IPS-NIHi11 (cell line): ENCODE data around the gene CRNKL1.
A peak's percentile ranks its signal among the peaks of the same experiment; 100 is the strongest.

Experiments used
- DNase-seq: peaks from one replicate; pipeline ENCODE4 v3.0.0; 2012; ENCODE audit warnings: mixed read lengths, low spot score

CRNKL1 gene

GRCh38 chr20:20052074-20052970, at the start of gene CRNKL1, which contains the start of gene CFAP61:
CRNKL1 (minus strand) TSS chr20:20052466; CDS start chr20:20052342, 124 bp downstream.
CFAP61 (plus strand) TSS chr20:20052532; CDS start chr20:20056654, 4,122 bp downstream.
- DNase-seq, result peak; percentile 93

GRCh38 chr20:20100881-20101280, 48.6 kb upstream of the CRNKL1 start:
- no peak for DNase-seq

GRCh38 chr20:20096421-20096820, 44.2 kb upstream of the CRNKL1 start:
- DNase-seq, result no peak

GRCh38 chr20:20095114-20095872, 43.0 kb upstream of the CRNKL1 start:
- no peak for DNase-seq

- no peak for DNase-seq
Measured at GRCh38 chr20:20094410-20094809, 42.1 kb upstream of the CRNKL1 start.

- DNase-seq, result no peak
Measured at GRCh38 chr20:20092827-20093226, 40.6 kb upstream of the CRNKL1 start.

- no peak for DNase-seq
Measured at GRCh38 chr20:20089939-20090338, 37.7 kb upstream of the CRNKL1 start.

GRCh38 chr20:20089018-20089417, 36.8 kb upstream of the CRNKL1 start:
- no peak for DNase-seq

GRCh38 chr20:20085812-20086211, 33.5 kb upstream of the CRNKL1 start:
- no peak for DNase-seq

- DNase-seq, result no peak
Measured at GRCh38 chr20:20085071-20085470, 32.8 kb upstream of the CRNKL1 start.

- DNase-seq, result no peak
Measured at GRCh38 chr20:20084296-20084752, 32.1 kb upstream of the CRNKL1 start.

GRCh38 chr20:20083807-20084206, 31.5 kb upstream of the CRNKL1 start:
- DNase-seq, result peak; percentile 40

- DNase-seq, result no peak
Measured at GRCh38 chr20:20079102-20079784, 27.0 kb upstream of the CRNKL1 start.

GRCh38 chr20:20078041-20078440, 25.8 kb upstream of the CRNKL1 start:
- DNase-seq, result no peak

GRCh38 chr20:20076297-20077065, 24.2 kb upstream of the CRNKL1 start:
- no peak for DNase-seq

- DNase-seq, result no peak
Measured at GRCh38 chr20:20075032-20075431, 22.8 kb upstream of the CRNKL1 start.

- DNase-seq, result no peak
Measured at GRCh38 chr20:20073801-20074371, 21.6 kb upstream of the CRNKL1 start.

- no peak for DNase-seq
Measured at GRCh38 chr20:20070871-20071726, 18.8 kb upstream of the CRNKL1 start.

GRCh38 chr20:20065361-20065760, 13.1 kb upstream of the CRNKL1 start:
- DNase-seq, result no peak
